ENCODE results near the gene TMEM258. TPM values are rescaled to one million over a fixed set of nuclear protein-coding genes. Genes with fewer than 3 reads are reported as not detected.

Gene TMEM258
- total RNA-seq, 1 donor from 2014 or later: 94.0 TPM

DNA sequence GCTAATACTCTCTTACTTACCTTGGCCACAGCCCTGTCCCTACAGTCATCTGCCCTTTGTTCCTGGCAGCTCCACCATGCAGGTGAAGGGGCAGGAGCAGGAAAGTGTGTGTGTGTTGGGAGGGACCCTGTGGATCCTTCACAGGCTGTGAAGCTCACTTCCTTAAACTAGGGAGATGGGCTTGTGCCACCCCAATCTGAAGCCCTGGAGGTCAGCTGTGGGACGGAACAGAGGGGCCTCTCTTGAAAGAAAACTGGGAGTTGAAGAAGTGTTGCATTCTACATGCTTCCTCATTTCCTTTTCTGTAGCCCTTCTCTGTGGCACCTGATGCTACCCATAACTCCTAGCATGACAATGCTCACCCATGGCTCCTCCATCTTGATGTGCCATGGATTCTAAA, 12.7 kb upstream of the TMEM258 start:
- Histone ChIP-seq H3K36me3 (peaks cover 73% of the 10 kb centered on the region), H3K4me3 (no peak overlapping the region), H3K27ac (no peak overlapping the region), H3K9me3 (no peaks in the 10 kb centered on the region), H3K4me1 (no peaks in the 10 kb centered on the region), H3K27me3 (no peaks in the 10 kb centered on the region)
- DNase-seq (no peak), ATAC-seq (no peak)
- TF ChIP-seq, protein P1, sequence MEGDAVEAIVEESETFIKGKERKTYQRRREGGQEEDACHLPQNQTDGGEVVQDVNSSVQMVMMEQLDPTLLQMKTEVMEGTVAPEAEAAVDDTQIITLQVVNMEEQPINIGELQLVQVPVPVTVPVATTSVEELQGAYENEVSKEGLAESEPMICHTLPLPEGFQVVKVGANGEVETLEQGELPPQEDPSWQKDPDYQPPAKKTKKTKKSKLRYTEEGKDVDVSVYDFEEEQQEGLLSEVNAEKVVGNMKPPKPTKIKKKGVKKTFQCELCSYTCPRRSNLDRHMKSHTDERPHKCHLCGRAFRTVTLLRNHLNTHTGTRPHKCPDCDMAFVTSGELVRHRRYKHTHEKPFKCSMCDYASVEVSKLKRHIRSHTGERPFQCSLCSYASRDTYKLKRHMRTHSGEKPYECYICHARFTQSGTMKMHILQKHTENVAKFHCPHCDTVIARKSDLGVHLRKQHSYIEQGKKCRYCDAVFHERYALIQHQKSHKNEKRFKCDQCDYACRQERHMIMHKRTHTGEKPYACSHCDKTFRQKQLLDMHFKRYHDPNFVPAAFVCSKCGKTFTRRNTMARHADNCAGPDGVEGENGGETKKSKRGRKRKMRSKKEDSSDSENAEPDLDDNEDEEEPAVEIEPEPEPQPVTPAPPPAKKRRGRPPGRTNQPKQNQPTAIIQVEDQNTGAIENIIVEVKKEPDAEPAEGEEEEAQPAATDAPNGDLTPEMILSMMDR (IDR thresholded peaks at IDR 0.05): no peak
- intact Hi-C loops (cut with DNase I): no loop called here

DNA sequence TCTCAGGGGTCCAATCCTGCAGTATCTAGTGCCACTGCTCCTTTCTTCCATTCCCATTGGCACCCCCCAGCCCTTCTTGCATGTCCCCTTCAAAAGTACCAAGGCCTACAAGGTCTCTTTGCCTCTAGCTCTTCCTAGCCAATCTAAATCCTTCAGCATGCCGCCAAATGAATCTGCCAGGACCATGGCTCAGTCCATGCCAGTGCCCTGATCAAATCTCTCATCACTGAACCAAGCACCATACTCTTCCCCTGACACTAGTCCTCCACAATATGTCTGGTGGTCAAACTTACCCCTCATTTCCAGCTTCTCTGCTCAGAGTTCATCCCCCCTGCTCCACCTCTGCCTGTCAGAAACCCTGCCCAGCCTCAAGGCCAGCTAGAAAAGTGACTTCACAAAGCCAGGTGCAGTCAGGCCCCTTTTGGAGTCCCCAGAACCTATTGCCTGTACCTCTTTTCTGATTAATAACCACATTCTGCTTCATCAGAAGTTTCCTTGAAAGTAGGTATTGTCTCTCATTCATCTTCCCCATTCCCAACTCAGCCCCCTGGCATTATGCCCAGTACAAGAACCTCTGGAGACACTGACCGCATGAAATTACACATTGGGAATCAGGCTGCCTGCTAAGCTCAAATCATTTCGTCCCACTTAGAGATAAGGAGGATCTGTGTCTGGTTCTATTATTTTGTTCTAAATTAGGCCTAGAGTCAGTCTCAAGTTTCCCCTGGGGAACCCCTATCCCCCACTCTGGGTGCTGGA, 11.7 kb upstream of the TMEM258 start:
- DNase-seq: no peak
- Histone ChIP-seq H3K36me3 (peaks cover 62% of the 10 kb centered on the region), H3K4me3 (no peak overlapping the region), H3K27me3 (no peaks in the 10 kb centered on the region), H3K27ac (no peak overlapping the region), H3K9me3 (no peaks in the 10 kb centered on the region), H3K4me1 (no peaks in the 10 kb centered on the region)
- intact Hi-C loops (cut with DNase I): no loop called here
- TF ChIP-seq, protein P1 (IDR thresholded peaks at IDR 0.05): no peak
- no peak for ATAC-seq

DNA sequence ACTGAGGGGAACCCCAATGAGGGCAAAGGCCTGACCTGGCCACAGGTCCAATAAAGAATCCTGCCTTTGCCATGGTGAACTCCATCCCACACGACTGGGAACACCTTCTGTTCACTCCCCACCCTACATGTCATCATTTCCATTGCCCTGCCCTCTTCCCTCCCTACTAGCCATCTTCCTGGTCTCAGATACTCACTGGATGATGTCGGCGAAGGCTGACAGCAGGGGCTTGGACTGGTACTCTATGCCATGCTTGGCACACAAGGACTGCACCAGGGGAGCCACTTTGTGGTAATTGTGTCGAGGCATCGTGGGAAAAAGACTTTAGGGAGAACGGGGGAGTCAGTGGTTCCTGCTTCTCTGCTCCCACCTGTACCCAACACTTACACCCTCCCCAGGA, 10.2 kb upstream of the TMEM258 start:
- Histone ChIP-seq H3K27me3 (no peaks in the 10 kb centered on the region), H3K4me3 (no peak overlapping the region), H3K36me3 (peaks cover 48% of the 10 kb centered on the region), H3K9me3 (no peaks in the 10 kb centered on the region), H3K27ac (no peak overlapping the region), H3K4me1 (no peaks in the 10 kb centered on the region)
- TF ChIP-seq, protein P1 (IDR thresholded peaks at IDR 0.05): no peak
- intact Hi-C loops (cut with DNase I): no loop called here
- ATAC-seq (no peak), DNase-seq (no peak)

DNA sequence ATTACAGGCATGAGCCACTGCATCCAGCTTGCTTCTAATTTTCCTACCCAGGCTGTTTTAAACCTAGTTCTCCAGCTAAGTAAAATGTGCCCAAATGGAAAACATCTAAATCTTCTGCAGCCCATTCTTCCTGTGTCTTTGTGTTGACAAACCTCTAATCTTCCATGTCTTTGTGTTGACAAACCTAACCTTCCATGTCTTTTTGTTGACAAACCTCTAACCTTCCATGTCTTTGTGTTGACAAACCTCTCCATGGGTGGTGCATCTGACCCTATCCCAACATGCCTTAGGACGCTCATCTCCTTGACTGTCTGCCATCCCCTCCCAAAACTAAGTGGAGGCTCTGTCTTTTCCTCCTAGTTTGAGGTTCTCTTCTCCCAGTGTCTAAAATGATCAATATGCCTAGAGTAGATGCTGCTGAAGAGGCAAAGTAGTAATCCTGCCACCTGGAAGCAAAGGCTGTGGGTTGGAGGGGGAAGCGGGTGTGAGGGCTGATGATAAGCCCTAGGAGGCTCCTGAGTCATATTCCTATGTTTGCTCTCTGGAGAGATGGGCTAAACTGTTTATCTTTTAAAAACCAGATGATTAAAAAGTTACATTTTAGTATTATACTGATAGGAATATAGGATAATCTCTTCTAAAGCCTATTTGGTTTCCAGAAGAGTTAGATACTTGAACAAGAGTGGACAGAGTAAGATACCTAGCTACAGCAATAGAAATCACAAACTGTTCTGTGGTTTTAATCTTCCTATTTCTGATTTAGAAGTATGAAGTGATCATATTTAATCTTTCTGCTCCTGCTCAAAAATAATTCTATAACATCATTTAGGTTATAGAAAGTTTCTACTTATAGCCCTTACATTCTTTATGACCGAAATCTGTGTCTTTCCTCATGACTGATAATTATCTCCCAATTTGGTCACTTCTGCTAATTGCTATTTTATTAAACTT, 8.2 kb upstream of the TMEM258 start:
- intact Hi-C loops (cut with DNase I): no loop called here
- Histone ChIP-seq H3K27ac (no peak overlapping the region), H3K36me3 (peaks cover 37% of the 10 kb centered on the region), H3K4me1 (no peaks in the 10 kb centered on the region), H3K4me3 (no peak overlapping the region), H3K27me3 (no peaks in the 10 kb centered on the region), H3K9me3 (no peaks in the 10 kb centered on the region)
- DNase-seq: no peak
- TF ChIP-seq, protein P1 (IDR thresholded peaks at IDR 0.05): no peak
- no peak for ATAC-seq

DNA sequence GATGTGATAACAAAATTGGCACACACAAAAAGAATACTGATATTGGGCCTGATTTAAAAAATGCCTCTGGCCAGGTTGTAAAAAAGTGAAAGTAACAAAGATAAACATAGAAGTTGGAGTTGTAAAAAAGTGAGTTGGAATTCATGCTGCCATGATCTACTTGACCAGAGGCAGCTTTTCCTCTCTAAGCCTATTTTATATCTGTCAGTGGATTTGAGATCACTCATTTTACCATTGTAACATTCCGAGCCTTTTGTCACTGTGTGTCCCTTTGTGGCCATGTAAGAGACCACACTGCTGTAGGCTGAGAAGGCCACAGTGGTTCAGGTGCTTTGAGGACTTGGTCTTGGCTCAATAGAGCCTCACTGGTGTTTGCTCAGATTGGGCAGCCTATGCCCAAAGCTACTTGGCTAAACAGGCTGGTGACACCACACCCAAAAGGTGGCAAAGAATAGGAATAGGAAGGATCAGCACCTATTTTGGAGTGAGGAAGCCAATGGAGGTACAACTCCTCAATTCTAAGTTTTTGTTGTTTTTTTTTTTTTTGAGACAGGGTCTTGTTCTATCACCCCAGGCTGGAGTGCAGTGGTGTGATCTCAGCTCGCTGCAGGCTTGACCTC, 7.4 kb upstream of the TMEM258 start:
- H3K4me1 ChIP-seq: no peaks in the 10 kb centered on the region
- no peaks in the 10 kb centered on the region for H3K9me3 ChIP-seq
- H3K27ac ChIP-seq: no peak overlapping the region
- intact Hi-C loops (cut with DNase I): loop anchor here (10.0 kb wide), 1 partner anchor 315 kb away; no protein-coding TSS in a partner anchor
- ATAC-seq (no peak), DNase-seq (no peak)
- H3K27me3 ChIP-seq: no peaks in the 10 kb centered on the region
- TF ChIP-seq, protein P1 (IDR thresholded peaks at IDR 0.05): no peak
- peaks cover 33% of the 10 kb centered on the region for H3K36me3 ChIP-seq
- no peak overlapping the region for H3K4me3 ChIP-seq

All from upper lobe of right lung (tissue), 1 donor.